Head of caudate nucleus (tissue), 42 donors: ENCODE results near the gene NFIB.
A peak's percentile ranks its signal among the peaks of the same experiment; 100 is the strongest.

Source experiments
- DNase-seq, 42 donors: peaks; one replicate each; pipeline versions ENCODE4 v3.0.0 to v3.0.0-alpha.2; 2020 to 2021; ENCODE audit warnings: mixed read lengths in 7 of 42
- intact Hi-C: fragments of 100-400 bp; cut with DNase I; formaldehyde crosslinking; loops from one replicate; pipeline ENCODE4 v1.15.0; 2022

Gene NFIB

GRCh38 chr9:14312719-14313377 is 1.1 kb downstream of the NFIB start:
- intact Hi-C loops = no loop called here

GRCh38 chr9:14311956-14312685 is 1.8 kb downstream of the NFIB start:
- intact Hi-C loops = no loop called here
- no peak for DNase-seq

More at GRCh38 chr9:14312719-14313377, 1.1 kb downstream of the NFIB start:
- DNase-seq = peak in 26 of 42 donors; percentile 22 to 76 (median 48)

- intact Hi-C loops = no loop called here
- no peak for DNase-seq
These were observed 2.6 kb downstream of the NFIB start for GRCh38 chr9:14311171-14311949.

GRCh38 chr9:14310311-14310710 is 3.6 kb downstream of the NFIB start:
- no peak for DNase-seq
- intact Hi-C loops = no loop called here

- DNase-seq = no peak
- intact Hi-C loops = no loop called here
These were observed 4.5 kb downstream of the NFIB start for GRCh38 chr9:14309403-14309802.

- no peak for DNase-seq
- intact Hi-C loops = no loop called here
These were observed 5.1 kb downstream of the NFIB start for GRCh38 chr9:14308853-14309145.

- peak in 18 of 42 donors; percentile 20 to 77 (median 50) for DNase-seq
- intact Hi-C loops = no loop called here
These were observed 5.7 kb downstream of the NFIB start for GRCh38 chr9:14307989-14308852.

- peak in 8 of 42 donors; percentile 25 to 62 (median 29) for DNase-seq
- intact Hi-C loops = no loop called here
These were observed 7.0 kb downstream of the NFIB start for GRCh38 chr9:14306672-14307660.

GRCh38 chr9:14306188-14306587 is 7.8 kb downstream of the NFIB start:
- DNase-seq = no peak
- intact Hi-C loops = no loop called here

- DNase-seq = peak in 15 of 42 donors; percentile 12 to 77 (median 46)
- intact Hi-C loops = no loop called here
These were observed 9.7 kb downstream of the NFIB start for GRCh38 chr9:14304259-14304658.

- intact Hi-C loops = no loop called here
- peak; percentile 51 to 96 (median 88) for DNase-seq
These were observed 10.4 kb downstream of the NFIB start for GRCh38 chr9:14303521-14303920.

- intact Hi-C loops = no loop called here
- DNase-seq = no peak
These were observed 10.8 kb downstream of the NFIB start for GRCh38 chr9:14303100-14303499.

GRCh38 chr9:14302405-14302804 is 11.5 kb downstream of the NFIB start:
- intact Hi-C loops = no loop called here
- no peak for DNase-seq

- DNase-seq = no peak
- intact Hi-C loops = no loop called here
These were observed 12.3 kb downstream of the NFIB start for GRCh38 chr9:14301583-14302021.

GRCh38 chr9:14301006-14301405 is 12.9 kb downstream of the NFIB start:
- intact Hi-C loops = no loop called here
- DNase-seq = no peak

GRCh38 chr9:14300588-14300987 is 13.4 kb downstream of the NFIB start:
- intact Hi-C loops = no loop called here
- no peak for DNase-seq

GRCh38 chr9:14300040-14300439 is 13.9 kb downstream of the NFIB start:
- intact Hi-C loops = no loop called here
- no peak for DNase-seq

- no peak for DNase-seq
- intact Hi-C loops = no loop called here
These were observed 15.3 kb downstream of the NFIB start for GRCh38 chr9:14298601-14299022.
